KOPT-K1 (cell line): ENCODE results near the gene PYROXD2.
"Not testable (repeated sequence)": the region's sequence is repeated elsewhere in the genome, so short reads cannot be mapped to it uniquely, and the experiment has no call there.

Experiments
- H3K27ac ChIP-seq: fragments of 200-600 bp; sonication (generic); 2 replicates; pipeline ENCODE4 v1.5.1; 2016; ENCODE audit warnings: antibody characterized with exemption, mild to moderate bottlenecking, low read depth, low read length; ENCODE audit not compliant: poor library complexity, severe bottlenecking
- H3K36me3 ChIP-seq: fragments of 200-600 bp; sonication (generic); 2 replicates; pipeline ENCODE4 v1.5.1; 2017; ENCODE audit warnings: antibody characterized with exemption, mild to moderate bottlenecking, low read length, moderate library complexity; ENCODE audit not compliant: insufficient read depth
- H3K9me3 ChIP-seq: fragments of 200-600 bp; sonication (generic); 2 replicates; pipeline ENCODE4 v1.5.1; 2017; ENCODE audit warnings: antibody characterized with exemption, low read length, mild to moderate bottlenecking; ENCODE audit not compliant: insufficient read depth, poor library complexity, severe bottlenecking

Gene PYROXD2

GRCh38 chr10:98354491-98354890, 60.5 kb downstream of the PYROXD2 start:
- no peaks in the 10 kb centered on the region for H3K9me3 ChIP-seq
- H3K36me3 ChIP-seq, result no peaks in the 10 kb centered on the region
- H3K27ac ChIP-seq, result no peak overlapping the region

GRCh38 chr10:98353170-98353569, 61.8 kb downstream of the PYROXD2 start:
- Histone ChIP-seq H3K27ac (no peak overlapping the region), H3K9me3 (no peaks in the 10 kb centered on the region)

DNA sequence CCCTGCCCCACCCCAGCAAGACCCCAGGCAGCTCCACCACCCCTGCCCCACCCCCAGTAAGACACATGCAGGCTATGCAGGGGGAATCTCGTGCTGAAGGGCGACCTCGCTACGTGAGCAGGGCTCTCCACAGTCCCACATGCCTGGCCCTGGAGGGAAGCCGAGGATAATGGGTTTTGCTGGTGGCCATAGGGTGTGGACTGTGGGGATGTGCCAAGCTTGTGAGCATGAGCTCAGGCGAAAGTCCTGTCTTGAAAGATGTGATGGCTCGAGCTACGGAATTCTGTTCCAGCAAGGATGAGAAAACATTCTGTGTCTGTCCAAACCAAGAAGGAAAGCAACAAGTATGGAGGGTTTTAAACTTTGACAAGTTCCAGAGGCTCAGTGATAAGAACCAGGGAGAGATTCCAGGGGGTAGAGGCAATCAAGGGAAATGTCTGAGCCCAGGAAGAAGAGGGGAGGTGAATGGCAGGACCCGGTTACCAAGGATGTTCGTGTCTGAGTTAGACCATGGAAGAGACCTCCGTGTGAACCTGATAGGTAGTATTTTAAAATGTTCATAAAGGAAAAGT, 63.1 kb downstream of the PYROXD2 start:
- Histone ChIP-seq H3K36me3 (no peaks in the 10 kb centered on the region), H3K27ac (no peak overlapping the region), H3K9me3 (peaks cover 9% of the 10 kb centered on the region)

More at GRCh38 chr10:98353170-98353569, 61.8 kb downstream of the PYROXD2 start:
- H3K36me3 ChIP-seq, result no peaks in the 10 kb centered on the region

DNA sequence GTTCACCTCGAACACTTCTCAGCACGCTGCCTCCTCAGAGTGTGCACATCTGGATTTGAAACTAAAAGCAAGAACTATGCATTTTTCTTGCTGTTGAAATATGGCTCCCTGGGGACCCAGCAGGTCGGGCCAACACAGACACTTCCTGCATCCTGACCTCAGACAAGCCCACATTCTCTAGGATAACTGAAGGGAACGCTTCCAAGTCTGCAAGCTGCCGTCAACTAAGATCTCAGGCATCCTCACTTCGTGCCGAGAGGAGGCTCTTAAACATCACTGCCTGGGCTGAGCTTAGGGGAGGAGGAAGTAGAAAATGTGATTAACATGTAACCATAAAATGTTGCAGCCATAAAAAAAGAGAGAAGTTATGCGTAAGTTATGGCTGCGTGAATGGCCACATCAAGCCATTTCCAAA, 65.5 kb downstream of the PYROXD2 start:
- Histone ChIP-seq H3K9me3 (peaks cover 14% of the 10 kb centered on the region), H3K36me3 (no peaks in the 10 kb centered on the region), H3K27ac (no peak overlapping the region)

DNA sequence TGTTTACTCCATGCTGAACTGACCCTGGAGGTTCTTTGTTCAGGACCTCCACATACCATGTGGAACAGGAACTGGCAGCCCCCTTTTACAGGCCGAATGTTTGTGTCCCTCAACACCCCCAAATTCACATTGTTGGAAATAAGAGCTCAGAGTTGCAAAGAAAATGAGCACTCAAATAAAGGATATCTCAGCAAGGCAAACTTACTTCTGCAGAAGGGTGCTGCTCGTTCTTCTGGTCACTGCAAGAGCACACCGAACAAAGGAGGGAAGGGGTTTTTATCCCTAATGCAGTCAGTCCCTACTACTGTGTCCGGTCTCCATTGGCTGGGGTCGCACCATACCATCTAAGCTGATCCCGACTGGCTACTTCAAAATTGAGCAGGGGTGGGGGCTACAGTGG, 68.1 kb downstream of the PYROXD2 start:
- no peaks in the 10 kb centered on the region for H3K36me3 ChIP-seq
- H3K9me3 ChIP-seq, result peaks cover 14% of the 10 kb centered on the region
- no peak overlapping the region for H3K27ac ChIP-seq

- peaks cover 14% of the 10 kb centered on the region for H3K9me3 ChIP-seq
- no peaks in the 10 kb centered on the region for H3K36me3 ChIP-seq
- no peak overlapping the region for H3K27ac ChIP-seq
Observed at GRCh38 chr10:98344589-98345038, 70.4 kb downstream of the PYROXD2 start.

DNA sequence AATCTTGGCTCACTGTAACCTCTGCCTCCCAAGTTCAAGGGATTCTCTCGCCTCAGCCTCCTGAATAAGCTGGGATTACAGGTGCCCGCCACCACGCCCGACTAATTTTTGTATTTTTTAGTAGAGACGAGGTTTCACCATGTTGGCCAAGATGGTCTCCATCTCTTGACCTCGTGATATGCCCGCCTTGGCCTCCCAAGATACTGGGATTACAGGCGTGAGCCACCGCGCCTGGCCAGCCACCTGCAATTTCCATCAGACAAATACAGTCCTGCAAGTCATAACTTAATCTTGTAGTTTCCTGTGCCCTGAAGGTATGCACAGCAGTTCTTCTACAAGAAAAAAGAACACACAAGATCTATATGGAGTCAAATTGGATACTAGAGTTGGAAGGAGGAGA, 73.3 kb downstream of the PYROXD2 start:
- not testable (repeated sequence) for H3K27ac ChIP-seq, H3K36me3 ChIP-seq, H3K9me3 ChIP-seq

DNA sequence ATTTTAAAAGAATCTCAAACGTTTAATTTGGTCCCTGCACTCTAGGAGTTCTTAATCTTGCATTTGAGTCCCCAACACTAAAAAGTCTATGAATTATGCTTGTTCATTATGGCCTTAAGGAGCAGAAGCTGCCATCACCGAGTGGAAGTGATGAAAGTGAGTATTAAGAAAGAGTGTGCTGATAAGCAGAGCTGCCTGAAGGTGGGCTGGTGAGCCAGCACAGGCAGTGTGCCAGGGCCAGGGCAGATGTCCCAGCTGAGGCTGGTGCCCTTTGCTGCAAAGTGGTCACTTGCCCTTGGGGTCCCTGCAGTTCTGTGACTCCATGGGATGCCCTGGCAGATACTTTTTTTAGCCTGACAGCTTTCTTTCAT, 74.1 kb downstream of the PYROXD2 start:
- H3K36me3 ChIP-seq, result no peaks in the 10 kb centered on the region
- H3K27ac ChIP-seq, result no peak overlapping the region

DNA sequence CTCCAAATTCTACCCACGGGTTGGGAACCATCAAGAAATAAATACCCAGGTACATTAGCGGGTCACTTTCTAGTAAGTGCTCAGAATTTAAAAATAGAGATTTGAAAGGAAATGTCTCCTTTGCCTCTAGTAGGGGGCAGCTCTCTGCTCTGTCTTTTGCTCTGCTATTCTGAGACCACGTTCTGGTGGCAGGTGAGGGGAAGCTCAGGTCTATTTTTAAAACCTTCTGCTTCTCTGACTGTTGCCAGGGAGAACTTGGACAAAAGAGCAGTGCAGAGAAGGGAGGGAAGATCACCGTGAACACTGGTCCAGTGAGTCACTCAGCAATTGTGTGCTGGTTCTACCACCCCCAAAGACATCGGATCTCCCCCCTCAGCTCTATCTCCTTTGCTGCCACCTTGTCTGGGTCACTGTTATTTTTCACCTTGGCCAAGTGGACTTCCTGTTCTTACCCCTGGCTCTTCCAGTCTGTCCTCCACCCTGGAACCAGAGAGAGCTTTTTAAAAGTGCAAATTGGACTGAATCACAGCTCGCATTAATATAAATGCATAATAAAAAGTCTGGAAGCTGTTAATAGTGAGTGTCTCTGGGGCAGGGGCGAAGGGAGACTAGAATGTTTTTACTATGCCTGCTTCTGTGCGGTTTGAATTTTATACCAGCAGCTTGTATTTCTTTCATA, 74.6 kb downstream of the PYROXD2 start:
- no peak overlapping the region for H3K27ac ChIP-seq

More for the DNA sequence above, 74.1 kb downstream of the PYROXD2 start:
- no peaks in the 10 kb centered on the region for H3K9me3 ChIP-seq

DNA sequence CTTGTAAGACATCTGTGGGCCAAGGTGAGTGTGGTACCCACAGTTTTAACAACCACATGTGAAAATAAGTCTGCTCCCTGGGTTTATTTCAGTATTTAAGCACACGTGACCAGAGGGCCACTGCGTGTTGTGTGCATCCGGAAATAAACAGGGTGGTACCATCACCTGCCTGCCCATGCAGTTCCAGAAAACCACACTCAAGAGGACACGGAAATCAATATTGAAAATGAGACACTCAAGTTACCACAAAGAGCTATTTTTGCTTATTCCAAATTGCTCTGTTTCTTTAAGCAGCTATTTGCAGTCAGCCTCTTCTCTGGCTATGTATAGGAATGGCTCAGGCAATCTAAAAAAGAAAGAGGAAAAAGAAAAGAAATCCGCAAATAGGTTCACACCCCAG, 75.2 kb downstream of the PYROXD2 start:
- Histone ChIP-seq H3K36me3 (no peaks in the 10 kb centered on the region), H3K27ac (no peak overlapping the region), H3K9me3 (no peaks in the 10 kb centered on the region)

More for the DNA sequence above, 74.6 kb downstream of the PYROXD2 start:
- Histone ChIP-seq H3K9me3 (no peaks in the 10 kb centered on the region), H3K36me3 (no peaks in the 10 kb centered on the region)

DNA sequence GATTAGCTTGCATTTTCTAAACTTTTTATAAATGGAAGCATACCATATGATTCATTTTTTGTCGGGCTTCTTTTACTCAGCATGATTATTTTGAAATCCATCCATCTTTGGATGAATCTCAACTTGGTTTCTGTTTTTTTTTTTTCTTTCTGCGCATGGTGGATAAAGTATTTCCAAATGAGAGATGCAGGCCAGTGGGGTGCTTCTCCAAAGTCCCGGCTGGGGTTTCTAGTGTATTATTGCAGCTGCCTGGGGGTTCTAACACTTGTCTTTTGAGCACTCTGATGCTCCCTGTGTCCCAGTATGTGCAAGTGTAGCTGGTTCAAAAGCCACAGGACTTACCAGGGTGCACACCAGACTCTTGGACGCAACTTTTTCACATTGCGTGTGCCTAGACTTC, 76.1 kb downstream of the PYROXD2 start:
- Histone ChIP-seq H3K9me3 (no peaks in the 10 kb centered on the region), H3K27ac (no peak overlapping the region), H3K36me3 (no peaks in the 10 kb centered on the region)

- Histone ChIP-seq H3K27ac (no peak overlapping the region), H3K36me3 (no peaks in the 10 kb centered on the region), H3K9me3 (no peaks in the 10 kb centered on the region)
Observed at GRCh38 chr10:98338318-98338717, 76.7 kb downstream of the PYROXD2 start.

GRCh38 chr10:98337484-98337883, 77.5 kb downstream of the PYROXD2 start:
- H3K36me3 ChIP-seq, result no peaks in the 10 kb centered on the region
- H3K9me3 ChIP-seq, result no peaks in the 10 kb centered on the region
- no peak overlapping the region for H3K27ac ChIP-seq
